HG03025 (cell line): Measurements from ENCODE around the gene NXPH3.

Source experiments
- ATAC-seq: cut with Tn5 transposase; IDR thresholded peaks from one replicate; pipeline ENCODE4 v1.9.1; 2021; ENCODE audit warnings: mild to moderate bottlenecking, moderate library complexity; ENCODE audit not compliant: unreplicated experiment, low FRiP score

Gene NXPH3

DNA sequence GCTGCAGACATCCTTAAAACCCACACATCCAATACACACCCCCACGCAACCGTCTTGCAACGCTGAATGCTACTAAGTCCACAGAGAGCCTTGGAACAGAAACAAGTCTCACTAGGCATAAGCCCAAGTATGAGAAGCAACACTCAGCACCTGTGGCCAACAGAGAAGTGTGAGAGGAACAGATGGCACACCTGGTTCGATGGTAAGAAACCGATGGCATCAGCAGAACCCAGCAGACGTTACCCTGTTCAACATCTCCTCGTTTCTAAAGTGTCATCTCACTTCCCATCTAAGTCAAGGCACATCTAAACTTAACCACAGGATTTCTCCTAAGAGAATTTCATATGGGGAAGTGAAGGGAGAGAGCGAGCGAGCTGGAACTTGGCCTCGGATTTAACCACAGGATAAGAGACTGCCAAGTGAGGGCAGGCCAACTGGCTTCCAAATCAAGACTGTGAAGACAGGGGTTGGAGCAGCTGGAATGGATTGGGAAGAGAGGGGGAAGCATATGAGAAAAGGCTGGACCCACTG, 41.0 kb downstream of the NXPH3 start:
- no peak for ATAC-seq

- no peak for ATAC-seq
Measured at GRCh38 chr17:49618028-49618611, 42.4 kb downstream of the NXPH3 start.

DNA sequence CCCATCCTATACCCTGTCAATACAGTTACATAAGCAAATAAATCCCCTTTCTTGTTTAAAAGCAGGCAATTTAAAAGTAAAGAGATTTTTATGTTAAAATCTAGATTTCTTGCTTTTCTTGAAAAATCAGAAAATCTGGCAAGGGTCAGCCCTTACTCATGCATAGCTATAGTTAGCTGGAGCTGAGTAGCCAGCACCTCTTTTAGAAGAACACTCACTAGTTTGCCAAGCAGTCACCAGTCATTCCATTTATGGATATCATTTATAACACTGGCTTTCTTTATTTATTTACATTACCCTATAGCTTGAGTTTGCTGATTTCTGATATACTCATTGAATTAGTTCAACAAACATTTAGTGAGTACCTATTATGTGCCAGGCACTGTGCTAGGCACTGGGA, 45.7 kb downstream of the NXPH3 start:
- ATAC-seq: no peak

DNA sequence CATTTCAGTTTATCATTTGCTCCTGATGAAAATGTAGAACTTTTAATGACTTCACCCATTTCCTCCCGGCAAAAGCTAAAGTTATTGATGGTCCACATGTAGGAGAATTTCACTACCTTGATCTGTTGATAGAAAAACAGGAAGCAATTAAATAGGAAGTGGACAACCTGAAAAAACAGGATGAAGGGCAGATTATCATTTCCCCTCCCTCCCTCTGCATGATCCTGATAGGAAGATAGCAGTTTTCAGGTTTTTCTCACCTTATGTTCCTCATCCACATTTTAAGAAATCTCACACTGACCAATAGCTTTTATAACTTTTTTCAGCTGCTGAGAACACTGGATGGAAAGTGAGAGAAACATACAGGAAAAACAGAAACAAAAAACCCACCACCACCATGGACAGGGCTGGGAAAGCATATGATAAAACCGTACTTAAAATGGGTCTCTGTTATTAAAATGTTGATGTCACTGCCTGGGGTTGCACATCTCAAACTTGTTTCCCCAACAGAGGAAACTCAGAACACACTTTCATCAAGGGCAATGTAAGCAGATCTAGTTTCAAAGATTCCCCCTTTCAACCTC, 46.4 kb downstream of the NXPH3 start:
- no peak for ATAC-seq

DNA sequence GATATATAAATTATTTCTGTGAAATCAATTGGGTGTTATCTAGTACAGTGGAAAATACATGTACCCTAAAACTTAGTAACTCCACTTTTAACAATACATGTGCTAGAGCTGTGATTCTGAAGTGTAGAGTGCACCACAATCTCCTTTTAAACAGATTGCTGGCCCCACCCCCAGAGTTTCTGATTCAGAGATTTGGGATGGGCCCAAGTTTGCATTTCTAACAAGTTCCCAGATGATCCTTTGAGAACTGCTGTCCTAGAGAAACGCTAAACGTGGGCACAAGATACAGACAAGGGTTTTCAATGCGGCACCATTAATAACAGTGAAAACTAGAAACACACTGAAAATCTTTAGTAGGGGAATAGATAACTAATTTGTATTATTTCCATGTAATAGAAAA, 49.2 kb downstream of the NXPH3 start:
- no peak for ATAC-seq

- no peak for ATAC-seq
Measured at GRCh38 chr17:49629447-49629846, 53.8 kb downstream of the NXPH3 start.

DNA sequence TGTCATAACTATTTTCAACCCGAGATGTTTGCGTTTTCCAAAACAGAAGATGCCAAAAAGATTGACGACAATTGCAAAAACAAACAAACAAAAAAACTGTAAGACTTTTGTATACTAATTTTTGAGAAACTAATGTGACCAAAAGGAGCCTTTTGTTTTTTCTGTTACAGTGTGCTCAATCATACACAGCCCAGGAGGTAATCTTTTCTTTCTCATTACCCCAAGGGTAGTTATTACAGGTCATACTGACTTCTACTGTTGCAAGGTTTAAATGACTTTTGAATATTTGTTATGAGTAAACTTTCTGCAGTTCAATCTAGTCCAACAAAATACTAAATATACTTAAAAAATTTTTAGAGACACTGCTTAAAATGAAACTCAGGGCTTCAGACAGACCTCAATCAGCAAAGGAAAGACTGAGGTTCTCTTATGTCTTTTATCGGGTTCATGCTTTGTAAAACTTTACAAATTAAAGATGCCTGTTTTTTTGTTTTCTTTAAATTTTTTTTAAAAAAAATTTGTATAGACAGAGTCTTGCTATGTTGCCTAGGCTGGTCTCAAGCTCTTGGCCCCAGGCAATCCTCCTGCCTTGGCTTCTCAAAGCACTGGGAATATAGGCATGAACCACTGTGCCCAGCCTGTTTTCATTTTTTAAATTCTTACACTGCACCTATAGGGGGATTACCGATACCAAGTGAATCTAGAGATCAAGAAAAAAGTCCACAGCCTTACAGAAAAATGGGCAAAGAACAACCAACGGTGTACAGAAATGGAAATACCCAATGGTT, 54.6 kb downstream of the NXPH3 start:
- ATAC-seq: no peak

GRCh38 chr17:49631496-49631895, 55.8 kb downstream of the NXPH3 start:
- no peak for ATAC-seq
